OCI-LY7 (cell line): ENCODE measurements around the gene JAKMIP2. TPM values are rescaled to one million over a fixed set of nuclear protein-coding genes. Genes with fewer than 3 reads are reported as not detected.

Experiments used
- BruUV-seq: library from RNA; stranded (reverse); fragments of 400-500 nt; replicated peaks from 2 replicates; lab custom pipeline; 2021; lab: Mats Ljungman, UMichigan
- CTCF ChIA-PET: fragments of 300-600 bp; sonication (Branson Sonifier 250); formaldehyde crosslinking; loops from one replicate; lab custom pipeline; 2022; ENCODE audit warnings: antibody characterized with exemption; ENCODE audit not compliant: unreplicated experiment; lab: Charles Lee
- POLR2A ChIA-PET: fragments of 300-600 bp; sonication (Branson Sonifier 250); formaldehyde crosslinking; loops from one replicate; lab custom pipeline; 2022; ENCODE audit warnings: antibody characterized with exemption; lab: Charles Lee
- DNase-seq: peaks from one replicate; pipeline ENCODE4 v3.0.0-alpha.2; 2015; ENCODE audit warnings: low spot score
- H2AFZ ChIP-seq: fragments of 200-600 bp; sonication (generic), shearing (Covaris generic); 2 replicates; pipeline ENCODE4 v1.6.1; 2014; ENCODE audit warnings: mild to moderate bottlenecking, antibody characterized with exemption, low read length, moderate library complexity
- H3K27ac ChIP-seq: fragments of 200-600 bp; sonication (generic); 2 replicates; pipeline ENCODE4 v1.5.1; 2014; ENCODE audit warnings: mixed run types, low read depth, mild to moderate bottlenecking, moderate library complexity, low read length, inconsistent platforms; ENCODE audit not compliant: poor library complexity, severe bottlenecking
- H3K36me3 ChIP-seq: fragments of 200-600 bp; sonication (generic); 2 replicates; pipeline ENCODE4 v1.6.1; 2014; ENCODE audit warnings: mild to moderate bottlenecking, antibody characterized with exemption, low read length, moderate library complexity, mixed read lengths; ENCODE audit not compliant: insufficient read depth
- H3K4me1 ChIP-seq: fragments of 200-600 bp; sonication (generic); 2 replicates; pipeline ENCODE4 v1.5.1; 2014; ENCODE audit warnings: mild to moderate bottlenecking, low read length; ENCODE audit not compliant: insufficient read depth, poor library complexity, severe bottlenecking
- H3K4me2 ChIP-seq: fragments of 200-600 bp; sonication (generic); 2 replicates; pipeline ENCODE4 v1.6.1; 2014; ENCODE audit warnings: mild to moderate bottlenecking, low read length
- H3K4me3 ChIP-seq: fragments of 200-600 bp; sonication (generic); 2 replicates; pipeline ENCODE4 v1.5.1; 2014; ENCODE audit warnings: mild to moderate bottlenecking, low read depth, low read length; ENCODE audit not compliant: poor library complexity, severe bottlenecking
- H3K79me2 ChIP-seq: fragments of 200-600 bp; sonication (generic); 2 replicates; pipeline ENCODE4 v1.6.1; 2016; ENCODE audit warnings: low read depth, mild to moderate bottlenecking, low read length, moderate library complexity, mixed read lengths; ENCODE audit not compliant: insufficient read depth
- H3K9me2 ChIP-seq: fragments of 200-600 bp; sonication (generic); 2 replicates; pipeline ENCODE4 v1.6.1; 2016; ENCODE audit warnings: mild to moderate bottlenecking, low read length, mixed read lengths; ENCODE audit not compliant: insufficient read depth
- H3K9me3 ChIP-seq: fragments of 200-600 bp; sonication (generic); 2 replicates; pipeline ENCODE4 v1.6.1; 2014; ENCODE audit warnings: mild to moderate bottlenecking, mixed run types, low read length, mixed read lengths
- H4K20me1 ChIP-seq: fragments of 200-600 bp; sonication (generic); 2 replicates; pipeline ENCODE4 v1.6.1; 2014; ENCODE audit warnings: mild to moderate bottlenecking, antibody characterized with exemption, low read length, moderate library complexity, mixed read lengths; ENCODE audit not compliant: insufficient read depth
- CTCF ChIP-seq: fragments of 200-600 bp; sonication (generic); conservative IDR thresholded peaks from 2 replicates; pipeline ENCODE4 v1.5.1; 2014; ENCODE audit warnings: mild to moderate bottlenecking, antibody characterized with exemption, low read length, moderate library complexity, mixed read lengths
- EZH2phosphoT487 ChIP-seq: fragments of 200-600 bp; sonication (generic); IDR thresholded peaks from 2 replicates; pipeline ENCODE4 v1.6.1; 2018; ENCODE audit warnings: low read depth, borderline replicate concordance, mild to moderate bottlenecking, mixed run types, antibody characterized with exemption, low read length, moderate library complexity, mixed read lengths
- intact Hi-C: fragments of 100-400 bp; cut with micrococcal nuclease; formaldehyde crosslinking; loops from one replicate; pipeline ENCODE4 v1.10.0; 2022; ENCODE audit not compliant: unreplicated experiment
- total RNA-seq, 2 experiments: library from RNA; depleted of rRNA in 1 of 2; stranded (reverse); fragments of >200 nt in 1 of 2; shearing (Covaris generic) in 1 of 2; gene quantifications; 2 replicates each; pipeline ENCODE4 v1.2.3, GENCODE V29; 2014 to 2022

The JAKMIP2 gene
- total RNA-seq, 2 experiments from 2014 or later: 4.0 to 14.5 TPM

GRCh38 chr5:147786142-147786541 lies 3.6 kb upstream of the JAKMIP2 start:
- no peak overlapping the region for H3K4me3 ChIP-seq
- H3K4me2 ChIP-seq: no peak overlapping the region
- TF ChIP-seq EZH2phosphoT487 (no peak), CTCF (no peak)
- H2AFZ ChIP-seq: no peak overlapping the region
- peaks cover 12% of the 10 kb centered on the region for H3K4me1 ChIP-seq
- DNase-seq: no peak
- H3K27ac ChIP-seq: no peak overlapping the region
- no peaks in the 10 kb centered on the region for H3K9me3 ChIP-seq
- ChIA-PET POLR2A (interaction anchor here (1.0 kb wide), 1 partner anchor 18 kb away, joined by 3 read pairs; no protein-coding TSS in a partner anchor), CTCF (no interaction called here)
- no peaks in the 10 kb centered on the region for H3K9me2 ChIP-seq
- peaks cover 9% of the 10 kb centered on the region; the same call in 1 of the 2 replicates for H3K79me2 ChIP-seq
- H4K20me1 ChIP-seq: no peaks in the 10 kb centered on the region
- intact Hi-C loops: no loop called here
- no TSS peak for BruUV-seq
- no peaks in the 10 kb centered on the region for H3K36me3 ChIP-seq

GRCh38 chr5:147784146-147784987 lies 1.8 kb upstream of the JAKMIP2 start:
- Histone ChIP-seq H3K4me1 (peaks cover 29% of the 10 kb centered on the region), H3K9me3 (no peaks in the 10 kb centered on the region), H3K4me2 (no peak overlapping the region), H3K4me3 (no peak overlapping the region), H2AFZ (no peak overlapping the region), H3K27ac (no peak overlapping the region), H3K79me2 (peaks cover 21% of the 10 kb centered on the region; the same call in 1 of the 2 replicates), H4K20me1 (no peaks in the 10 kb centered on the region), H3K36me3 (no peaks in the 10 kb centered on the region), H3K9me2 (no peaks in the 10 kb centered on the region)
- CTCF ChIA-PET: no interaction called here
- POLR2A ChIA-PET: no interaction called here
- intact Hi-C loops: no loop called here
- DNase-seq: no peak
- BruUV-seq: no TSS peak
- no peak for TF ChIP-seq CTCF
- TF ChIP-seq EZH2phosphoT487: no peak
